Posterior vena cava (tissue), 2 donors: Measurements from ENCODE around the gene GALNT14. TPM values are rescaled to one million over a fixed set of nuclear protein-coding genes. Genes with fewer than 3 reads are reported as not detected.

Experiments
- DNase-seq: peaks from one replicate; pipeline ENCODE4 v3.0.0-alpha.2; 2020; ENCODE audit warnings: low spot score
- intact Hi-C, 2 donors: fragments of 100-400 bp; cut with DNase I; formaldehyde crosslinking; loops; one replicate each; pipeline versions ENCODE4 v1.14.1 to v1.14.2; 2022 to 2023
- total RNA-seq, 2 donors: library from RNA; stranded (reverse); fragmentation: NEBNext Ultra II Directional; extraction: Animal tissue kit (Norgen Biotek cat#: 25700); gene quantifications; one replicate each; pipeline ENCODE4 v1.2.1, GENCODE V29; 2021
- donor health status: DM: yes; HTN: yes; CAD: no.
- donor health status: DM: yes; HTN: yes; CAD: no.

Gene GALNT14
- total RNA-seq, 2 donors from 2014 or later = 1.1 TPM

GRCh38 chr2:31069643-31070325 is 68.5 kb downstream of the GALNT14 start:
- DNase-seq = no peak
- intact Hi-C loops = no loop called here

GRCh38 chr2:31067259-31067658 is 71.0 kb downstream of the GALNT14 start:
- no peak for DNase-seq
- intact Hi-C loops = no loop called here

- no peak for DNase-seq
- intact Hi-C loops = no loop called here
These were observed 71.7 kb downstream of the GALNT14 start for GRCh38 chr2:31066551-31066950.

- intact Hi-C loops = no loop called here
- no peak for DNase-seq
These were observed 72.2 kb downstream of the GALNT14 start for GRCh38 chr2:31066086-31066485.

- no peak for DNase-seq
- intact Hi-C loops = no loop called here
These were observed 72.9 kb downstream of the GALNT14 start for GRCh38 chr2:31065356-31065755.

- DNase-seq = no peak
- intact Hi-C loops = no loop called here
These were observed 77.8 kb downstream of the GALNT14 start for GRCh38 chr2:31060397-31060796.

- DNase-seq = no peak
- intact Hi-C loops = no loop called here
These were observed 79.9 kb downstream of the GALNT14 start for GRCh38 chr2:31058096-31059035.

GRCh38 chr2:31057691-31058090 is 80.5 kb downstream of the GALNT14 start:
- intact Hi-C loops = no loop called here
- no peak for DNase-seq

- intact Hi-C loops = no loop called here
These were observed 82.3 kb downstream of the GALNT14 start for GRCh38 chr2:31055938-31056337.

GRCh38 chr2:31054842-31055388 is 83.3 kb downstream of the GALNT14 start:
- intact Hi-C loops = no loop called here
- DNase-seq = no peak

More at GRCh38 chr2:31055938-31056337, 82.3 kb downstream of the GALNT14 start:
- no peak for DNase-seq

GRCh38 chr2:31053929-31054782 is 84.1 kb downstream of the GALNT14 start:
- no peak for DNase-seq
- intact Hi-C loops = no loop called here

GRCh38 chr2:31052284-31052683 is 86.0 kb downstream of the GALNT14 start:
- no peak for DNase-seq
- intact Hi-C loops = no loop called here

- no peak for DNase-seq
- intact Hi-C loops = no loop called here
These were observed 86.7 kb downstream of the GALNT14 start for GRCh38 chr2:31051258-31052140.

GRCh38 chr2:31049916-31050588 is 88.2 kb downstream of the GALNT14 start:
- DNase-seq = no peak
- intact Hi-C loops = no loop called here

- intact Hi-C loops = no loop called here
- DNase-seq = no peak
These were observed 89.0 kb downstream of the GALNT14 start for GRCh38 chr2:31049264-31049663.

- no peak for DNase-seq
- intact Hi-C loops = no loop called here
These were observed 90.6 kb downstream of the GALNT14 start for GRCh38 chr2:31047599-31047998.

GRCh38 chr2:31038385-31038784 is 99.9 kb downstream of the GALNT14 start:
- intact Hi-C loops = no loop called here
- DNase-seq = no peak

GRCh38 chr2:31037058-31037457 is 101.2 kb downstream of the GALNT14 start:
- intact Hi-C loops = no loop called here
- no peak for DNase-seq
